ENCODE data around the gene NPFFR1.
"Not testable (repeated sequence)": the region's sequence is repeated elsewhere in the genome, so short reads cannot be mapped to it uniquely, and the experiment has no call there.

NPFFR1 gene

GRCh38 chr10:70285476-70285831, 1.6 kb upstream of the NPFFR1 start:
- no peak for DNase-seq (ENCODE audit: low read depth in 2 of 2)

- no peak for DNase-seq (ENCODE audit: low read depth in 2 of 2)
These were observed 1.0 kb upstream of the NPFFR1 start for GRCh38 chr10:70284542-70285475.

DNA sequence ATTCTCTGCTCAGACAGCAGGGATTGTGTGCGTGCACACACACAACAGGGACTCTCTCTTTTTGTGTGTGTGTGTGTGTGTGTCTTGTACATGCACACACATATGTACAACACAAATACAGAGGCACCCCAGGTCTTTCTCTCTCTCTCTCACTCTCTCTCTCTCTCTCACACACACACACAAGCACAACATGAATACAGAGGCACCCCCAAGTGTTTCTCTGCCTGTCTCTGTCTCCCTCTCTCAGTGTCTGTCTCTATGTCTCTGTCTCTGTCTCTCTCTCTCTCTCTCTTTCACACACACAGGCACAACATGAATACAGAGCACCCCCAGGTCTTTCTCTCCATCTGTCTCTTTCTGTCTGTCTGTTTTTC, 746 bp downstream of the NPFFR1 start:
- DNase-seq (ENCODE audit: low read depth in 2 of 2): no peak

DNA sequence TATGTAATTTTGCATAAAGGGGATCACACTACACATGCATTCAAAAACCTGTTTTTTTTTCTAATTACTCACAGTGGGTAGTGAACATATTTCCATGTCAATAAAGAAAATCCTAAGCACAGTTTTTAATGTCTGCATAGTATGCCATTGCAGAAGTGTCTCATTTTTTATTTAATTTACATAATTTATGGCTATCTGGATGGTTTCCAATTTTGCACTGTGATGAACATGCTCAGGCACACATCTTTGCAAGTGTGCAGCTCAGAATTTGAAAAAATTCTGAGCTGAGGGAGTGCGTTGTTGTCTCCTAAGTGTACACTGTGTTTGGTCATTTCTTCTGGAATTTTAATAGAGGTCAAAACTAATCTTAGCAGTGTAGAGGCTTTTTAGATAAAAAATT, 2.2 kb downstream of the NPFFR1 start:
- DNase-seq (ENCODE audit: low read depth in 2 of 2): no peak

DNA sequence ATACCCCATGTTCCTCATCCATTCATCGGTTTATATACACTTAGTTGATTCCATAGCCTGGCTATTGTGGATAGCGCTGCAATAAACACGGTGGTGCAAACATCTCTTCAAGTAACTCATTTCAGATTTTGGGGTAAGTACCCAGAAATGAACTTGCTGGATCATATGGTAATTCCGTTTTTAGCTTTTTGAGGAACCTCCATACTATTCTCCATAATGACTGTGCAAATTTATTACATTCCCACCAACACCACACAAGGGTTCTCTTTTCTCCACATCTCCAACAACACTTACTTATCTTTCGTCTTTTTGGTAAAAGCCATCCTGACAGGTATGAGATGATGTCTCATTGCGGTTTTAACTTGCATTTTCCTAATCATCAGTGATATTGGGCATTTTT, 3.7 kb downstream of the NPFFR1 start:
- no peak for DNase-seq (ENCODE audit: low read depth in 2 of 2)

DNA sequence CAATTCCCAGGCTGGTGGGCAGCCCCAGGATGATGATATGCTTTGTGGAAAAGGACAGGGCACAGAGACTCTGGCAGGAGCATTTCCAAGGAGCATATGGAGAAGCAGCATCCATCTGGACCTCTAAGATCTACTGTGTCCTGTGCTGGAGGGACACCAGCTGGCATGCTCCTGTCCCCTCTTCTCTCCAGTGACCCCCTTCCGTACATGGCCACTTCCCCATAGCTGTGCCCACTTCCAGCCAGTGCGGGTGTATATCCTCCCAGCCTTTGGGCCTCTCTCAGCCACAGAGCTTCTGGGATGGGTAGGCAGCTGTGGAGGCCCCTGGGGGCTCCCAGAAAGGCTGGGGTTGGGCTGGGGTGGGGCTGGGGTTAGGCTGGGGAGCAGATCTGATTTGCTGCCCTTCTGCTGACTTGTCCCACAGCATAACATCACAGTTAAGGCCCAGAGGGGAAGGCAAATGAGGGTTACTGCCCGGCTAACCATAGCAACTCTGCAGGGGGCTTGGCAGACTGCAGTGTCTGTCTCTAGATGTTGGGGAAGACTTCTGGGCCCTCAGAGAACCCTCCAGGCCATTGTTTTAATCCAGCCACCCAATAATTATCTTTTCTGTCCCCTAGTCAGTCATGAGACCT, 6.3 kb downstream of the NPFFR1 start:
- DNase-seq (ENCODE audit: low read depth in 2 of 2): no peak

GRCh38 chr10:70274643-70275042, 9.2 kb downstream of the NPFFR1 start:
- DNase-seq (ENCODE audit: low read depth in 2 of 2): peak in 1 of 2 experiments; percentile 8

- no peak for DNase-seq (ENCODE audit: low read depth in 2 of 2)
These were observed 10.9 kb downstream of the NPFFR1 start for GRCh38 chr10:70272925-70273316.

DNA sequence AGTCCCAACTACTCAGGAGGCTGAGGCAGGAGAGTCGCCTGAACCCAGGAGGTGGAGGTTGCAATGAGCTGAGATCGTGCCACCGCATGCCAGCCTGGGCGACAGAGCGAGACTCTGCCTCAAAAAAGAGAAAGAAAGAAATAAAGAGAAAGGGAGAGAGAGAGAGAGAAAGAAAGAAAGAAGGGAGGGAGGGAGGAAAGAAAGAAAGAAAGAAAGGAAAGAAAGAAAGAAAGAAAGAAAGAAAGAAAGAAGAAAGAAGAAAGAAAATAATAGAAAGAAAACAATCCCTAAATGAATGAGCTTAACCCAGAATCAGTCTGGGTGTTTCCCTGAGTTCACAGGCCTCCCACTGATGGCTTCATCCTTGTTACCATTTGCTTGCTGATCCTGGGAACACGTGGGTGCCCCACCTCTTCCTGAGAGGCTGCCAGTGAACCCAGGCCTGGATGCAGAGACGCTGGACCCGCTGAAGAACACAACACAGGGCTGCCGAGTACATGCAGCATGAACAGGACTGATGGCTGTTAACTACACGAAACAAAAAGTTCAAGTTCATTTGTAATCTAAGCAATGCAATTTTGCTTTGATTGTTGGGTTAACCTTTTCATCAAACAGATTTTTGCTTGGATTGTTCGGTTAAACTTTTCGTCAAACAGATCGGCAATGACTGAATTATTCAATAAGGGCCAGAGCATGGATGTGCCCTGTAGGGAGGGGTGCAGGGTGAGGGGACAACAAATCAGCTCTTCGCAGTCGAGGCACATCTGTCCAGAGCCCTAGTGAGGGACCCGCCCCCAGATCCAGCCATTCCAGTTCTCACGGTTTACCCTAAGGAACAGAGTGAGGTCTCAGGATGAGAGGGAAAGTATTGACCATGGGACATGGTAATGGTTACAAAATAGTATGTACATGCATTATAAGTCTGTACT, 11.5 kb downstream of the NPFFR1 start:
- DNase-seq (ENCODE audit: low read depth in 2 of 2): no peak

DNA sequence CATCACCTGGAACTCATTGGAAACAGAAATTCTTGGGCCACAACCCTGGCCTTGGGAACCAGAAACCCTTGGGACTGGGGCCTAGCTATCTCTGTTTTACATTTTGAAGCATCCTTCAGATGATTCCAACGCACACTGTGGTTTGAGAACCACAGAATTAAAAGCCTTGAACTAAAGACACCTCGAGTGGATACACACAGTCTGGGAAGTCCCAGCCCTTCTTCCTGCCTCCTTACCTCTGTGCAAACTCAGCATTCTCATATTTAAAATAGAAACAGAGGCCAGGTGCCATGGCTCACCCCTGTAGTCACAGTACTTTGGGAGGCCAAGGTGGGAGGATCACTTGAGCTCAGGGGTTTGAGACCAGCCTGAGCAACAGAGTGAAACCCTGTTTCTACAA, 12.9 kb downstream of the NPFFR1 start:
- no peak for DNase-seq (ENCODE audit: low read depth in 2 of 2)

- DNase-seq (ENCODE audit: low read depth in 2 of 2): no peak
These were observed 14.1 kb downstream of the NPFFR1 start for GRCh38 chr10:70269741-70270140.

DNA sequence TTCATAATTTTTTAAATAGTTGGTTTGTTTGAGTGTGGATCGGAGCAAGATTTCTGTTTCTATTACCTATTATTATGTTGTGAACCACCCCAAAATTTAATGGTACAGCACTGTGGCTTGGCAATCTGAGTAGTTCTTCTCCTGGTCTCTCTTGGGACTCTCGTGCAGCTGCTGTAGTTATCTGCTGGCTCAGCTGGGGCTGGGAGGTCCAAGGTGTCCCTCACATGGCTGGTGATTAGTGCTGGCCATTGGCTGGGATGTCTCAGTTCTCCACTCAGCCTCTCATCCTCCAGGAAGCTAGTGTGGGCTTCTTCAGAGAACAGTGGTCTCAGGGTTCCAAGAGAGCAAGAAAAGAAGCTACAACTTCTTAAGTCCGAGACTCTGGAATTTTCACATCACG, 15.4 kb downstream of the NPFFR1 start:
- DNase-seq (ENCODE audit: low read depth in 2 of 2): no peak

- DNase-seq (ENCODE audit: low read depth in 2 of 2): peak; percentile 78 to 80
These were observed 16.5 kb downstream of the NPFFR1 start for GRCh38 chr10:70267161-70267933.

- no peak for DNase-seq (ENCODE audit: low read depth in 2 of 2)
These were observed 17.1 kb downstream of the NPFFR1 start for GRCh38 chr10:70266701-70267100.

GRCh38 chr10:70266056-70266455, 17.7 kb downstream of the NPFFR1 start:
- no peak for DNase-seq (ENCODE audit: low read depth in 2 of 2)

DNA sequence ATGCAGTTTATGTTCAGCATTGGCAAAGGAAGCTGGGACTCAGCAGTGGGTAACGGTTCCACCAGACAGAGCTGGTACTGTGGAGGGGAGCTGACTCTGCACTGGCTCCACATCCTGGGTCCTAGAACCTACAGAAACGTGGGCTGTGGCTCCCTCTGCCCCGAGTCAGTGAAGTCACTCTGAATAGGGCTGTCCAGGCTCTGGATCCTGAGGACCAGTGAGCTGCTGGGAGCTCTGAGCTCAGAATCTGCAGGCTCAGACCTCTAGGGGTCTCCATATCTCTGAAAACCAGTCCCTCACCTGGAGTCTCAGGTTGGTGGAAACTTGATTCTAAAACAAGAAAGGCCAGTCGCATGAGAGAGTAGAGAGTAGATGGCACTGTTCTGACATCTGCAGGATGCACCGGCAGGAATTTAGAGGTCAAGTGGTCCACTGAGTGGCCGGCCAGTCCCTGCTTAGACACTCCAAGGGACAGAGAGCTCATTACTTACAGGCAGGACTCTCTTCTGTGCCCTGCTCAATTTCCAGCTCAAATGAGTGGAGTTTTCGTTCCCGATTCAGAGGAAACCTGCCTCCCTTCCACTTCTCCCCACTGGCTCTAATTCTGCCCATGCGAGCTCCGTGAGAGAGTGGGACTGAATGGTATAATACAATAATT, 18.6 kb downstream of the NPFFR1 start:
- DNase-seq (ENCODE audit: low read depth in 2 of 2): no peak

GRCh38 chr10:70260734-70261133, 23.1 kb downstream of the NPFFR1 start:
- DNase-seq (ENCODE audit: low read depth in 2 of 2): no peak

- DNase-seq (ENCODE audit: low read depth in 2 of 2): no peak
These were observed 23.5 kb downstream of the NPFFR1 start for GRCh38 chr10:70260259-70260658.

- no peak for DNase-seq (ENCODE audit: low read depth in 2 of 2)
These were observed 25.6 kb downstream of the NPFFR1 start for GRCh38 chr10:70258216-70258615.

DNA sequence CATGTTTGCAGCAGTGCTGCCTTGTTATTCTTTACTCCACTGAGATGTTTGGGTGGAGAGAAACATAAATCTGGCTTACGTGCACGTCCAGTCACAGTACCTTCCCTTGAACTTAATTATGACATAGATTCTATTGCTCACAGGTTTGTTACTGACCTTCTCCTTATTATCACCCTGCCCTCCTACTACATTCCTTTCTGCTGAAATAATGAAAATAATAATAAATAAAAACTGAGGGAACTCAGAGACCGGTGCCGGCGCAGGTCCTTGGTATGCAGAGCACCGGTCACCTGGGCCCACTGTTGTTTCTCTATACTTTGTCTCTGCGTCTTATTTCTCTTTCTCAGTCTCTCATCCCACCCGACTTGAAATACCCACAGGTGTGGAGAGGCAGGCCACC, 26.0 kb downstream of the NPFFR1 start:
- DNase-seq (ENCODE audit: low read depth in 2 of 2): not testable (repeated sequence)

GRCh38 chr10:70256463-70256862, 27.3 kb downstream of the NPFFR1 start:
- no peak for DNase-seq (ENCODE audit: low read depth in 2 of 2)

Measured in fibroblast of skin of left biceps (primary cell).